ENCODE results near the gene CHST4.
"Not testable (repeated sequence)": the region's sequence is repeated elsewhere in the genome, so short reads cannot be mapped to it uniquely, and the experiment has no call there.

CHST4 gene

DNA sequence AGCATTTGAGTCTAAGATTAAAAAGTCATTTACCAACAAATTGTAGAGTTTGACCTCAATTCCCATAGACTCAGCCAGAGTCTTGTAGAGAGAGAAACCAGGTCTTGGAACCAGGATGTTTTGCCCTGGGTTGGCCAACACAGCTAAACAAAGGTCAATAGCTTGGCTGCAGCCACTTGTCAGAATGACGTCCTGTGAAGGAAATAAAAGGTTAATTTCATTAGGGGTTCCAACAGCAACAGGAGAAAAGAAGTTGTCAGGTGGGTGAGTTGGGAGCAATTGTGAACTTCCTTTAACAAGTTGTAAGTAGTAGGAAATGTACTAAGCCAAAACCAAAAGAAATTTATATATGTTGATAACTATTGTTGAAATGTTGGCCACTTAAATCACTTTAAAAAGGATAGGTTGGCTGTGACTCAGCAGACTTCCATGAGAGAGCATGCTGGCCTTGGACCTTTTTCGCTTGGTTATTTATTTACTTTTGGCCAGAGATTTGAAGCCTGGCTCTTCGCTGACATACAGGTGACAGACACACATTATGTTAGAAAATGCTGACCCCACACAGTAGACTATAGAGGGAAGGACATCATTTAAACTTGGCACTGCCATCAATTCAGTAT is 46.4 kb downstream of the CHST4 start:
- DNase-seq, result no peak

DNA sequence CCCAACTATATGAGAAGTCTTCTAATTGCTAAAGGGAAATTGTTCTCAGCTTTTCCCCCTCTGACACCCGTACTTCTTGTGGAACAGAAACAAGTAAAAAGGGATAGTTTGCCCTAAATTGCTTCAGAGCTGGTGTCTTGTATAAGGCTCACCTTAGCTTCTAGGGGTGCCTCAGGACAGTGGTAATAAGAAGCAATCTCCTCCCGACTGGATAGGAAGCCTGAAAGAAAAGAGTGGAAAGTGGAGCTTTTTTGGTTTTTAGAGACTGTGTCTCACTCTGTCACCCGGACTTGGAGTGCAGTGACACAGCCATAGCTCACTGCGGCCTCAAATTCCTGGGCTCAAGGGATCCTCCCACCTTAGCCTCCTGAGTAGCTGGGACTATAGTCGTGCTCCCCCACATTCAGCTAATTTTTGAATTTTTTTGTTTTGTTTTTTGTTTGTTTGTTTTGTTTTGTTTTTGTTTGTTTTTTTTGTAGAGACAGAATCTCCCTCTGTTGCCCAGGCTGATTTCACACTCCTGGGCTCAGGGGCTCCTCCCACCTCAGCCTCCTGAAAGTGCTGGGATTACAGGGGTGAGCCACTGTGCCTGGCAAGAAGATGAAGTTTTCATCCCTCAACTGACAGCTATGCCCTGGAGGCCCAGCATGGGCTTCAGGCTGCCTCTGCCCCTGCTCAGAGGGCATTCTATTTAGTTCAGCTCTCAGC is 47.3 kb downstream of the CHST4 start:
- peak; percentile 3 for DNase-seq

DNA sequence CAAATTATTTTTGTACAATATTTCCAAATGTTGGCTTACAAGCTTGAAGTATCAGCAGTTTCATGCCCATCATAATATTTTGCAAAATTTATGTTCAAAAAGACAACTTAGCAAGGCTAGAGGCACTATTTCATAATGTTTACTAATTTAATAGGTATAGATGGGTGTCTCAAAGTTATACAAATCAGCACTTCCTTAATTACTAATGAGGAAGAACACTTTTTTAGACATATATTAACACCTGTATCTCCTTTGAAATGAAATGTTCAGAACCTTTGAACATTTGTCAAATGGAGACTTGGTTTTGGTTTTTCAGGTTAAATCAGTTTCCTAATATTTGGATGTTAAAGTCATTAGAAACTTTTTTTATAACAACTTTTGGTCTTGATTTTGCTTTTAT is 48.5 kb downstream of the CHST4 start:
- no peak for DNase-seq

DNA sequence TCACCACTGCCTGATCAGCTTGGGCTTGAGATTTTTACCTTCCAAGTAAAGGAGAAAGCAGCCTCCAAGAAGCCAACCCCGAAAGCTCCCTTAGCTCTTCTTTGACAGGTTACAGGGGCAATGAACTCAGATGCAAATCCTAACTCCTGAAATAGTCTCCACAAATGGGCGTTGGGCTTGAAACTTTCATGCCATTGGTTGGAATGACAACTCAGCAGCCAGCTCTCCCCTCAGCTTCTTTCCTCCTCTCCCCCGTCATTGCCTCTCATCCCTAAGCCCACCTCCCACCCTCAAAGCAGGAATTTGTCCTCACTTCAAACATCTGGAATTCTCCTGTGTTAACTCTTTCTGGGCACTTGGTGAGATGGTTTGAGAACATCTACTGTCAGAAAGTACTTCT is 50.7 kb downstream of the CHST4 start, which contains the start of gene TAT:
Gene TAT (minus strand): TSS at position 122 of the 400 bp plus-strand sequence. CDS start 677 bp downstream, outside the sequence.
- DNase-seq, result no peak

DNA sequence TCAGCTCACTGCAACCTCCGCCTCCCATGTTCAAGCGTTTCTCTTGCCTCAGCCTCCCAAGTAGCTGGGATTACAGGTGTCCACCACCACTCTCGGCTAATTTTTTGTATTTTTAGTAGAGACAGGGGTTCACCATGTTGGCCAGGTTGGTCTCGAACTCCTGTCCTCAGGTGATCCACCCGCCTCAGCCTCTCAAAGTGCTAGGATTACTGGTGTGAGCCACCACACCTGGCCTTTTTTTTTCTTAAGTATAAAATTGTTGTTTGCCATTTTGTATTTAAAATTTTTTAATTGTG is 56.3 kb downstream of the CHST4 start:
- not testable (repeated sequence) for DNase-seq

GRCh38 chr16:71584543-71585317 is 58.5 kb downstream of the CHST4 start:
- no peak for DNase-seq

DNA sequence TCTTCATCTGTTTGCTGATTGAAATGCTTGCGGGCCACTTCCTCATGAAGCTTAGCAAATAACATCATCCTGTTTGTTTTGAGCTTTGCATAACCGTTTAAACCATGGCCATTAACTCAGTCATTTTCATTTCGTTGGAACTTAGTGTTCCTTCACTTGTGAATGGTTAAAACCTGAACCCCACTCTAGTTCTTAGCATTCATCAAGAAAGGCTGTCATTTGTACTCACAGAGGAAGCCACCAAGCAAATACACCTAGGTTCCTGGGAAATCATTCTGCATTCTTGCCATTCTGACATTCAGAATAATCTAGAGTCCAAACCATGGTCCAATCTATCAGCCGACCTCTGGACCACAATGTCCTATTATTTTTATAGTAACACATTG is 59.1 kb downstream of the CHST4 start:
- no peak for DNase-seq
